Activated CD4-positive, alpha-beta T cell treated with anti-CD3 and anti-CD28 coated beads for 36 hours (primary cell): Measurements from ENCODE around the gene TPO. TPM values are rescaled to one million over a fixed set of nuclear protein-coding genes. Genes with fewer than 3 reads are reported as not detected.

Source experiments
- ATAC-seq: fragments of 200-7000 bp; cut with Tn5 transposase; one replicate; pipeline ENCODE4 v1.10.0; 2021; ENCODE audit warnings: mild to moderate bottlenecking, moderate library complexity
- CTCF ChIA-PET: fragments of 350-600 bp; sonication (Branson Sonifier 250); formaldehyde crosslinking; loops from one replicate; lab custom pipeline; 2021; ENCODE audit warnings: antibody characterized with exemption; lab: Charles Lee
- POLR2A ChIA-PET: fragments of 350-600 bp; sonication (Branson Sonifier 250); formaldehyde crosslinking; loops from one replicate; lab custom pipeline; 2021; ENCODE audit warnings: antibody characterized with exemption, inconsistent platforms; lab: Charles Lee
- DNase-seq: peaks from one replicate; pipeline ENCODE4 v3.0.0-alpha.2; 2020
- H3K27ac Mint-ChIP-seq: one replicate; pipeline ENCODE4 v1.8.0; 2021; ENCODE audit warnings: mixed read lengths
- H3K27me3 Mint-ChIP-seq: one replicate; pipeline ENCODE4 v1.8.0; 2021; ENCODE audit warnings: mixed read lengths
- H3K36me3 Mint-ChIP-seq: one replicate; pipeline ENCODE4 v1.8.0; 2021; ENCODE audit warnings: low read depth, mixed read lengths
- H3K4me1 Mint-ChIP-seq: one replicate; pipeline ENCODE4 v1.8.0; 2021; ENCODE audit warnings: mixed read lengths
- H3K4me3 Mint-ChIP-seq: one replicate; pipeline ENCODE4 v1.8.0; 2021; ENCODE audit warnings: mild to moderate bottlenecking, moderate library complexity, mixed read lengths
- H3K9me3 Mint-ChIP-seq: one replicate; pipeline ENCODE4 v1.8.0; 2021; ENCODE audit warnings: low read depth, mixed read lengths
- intact Hi-C, 2 experiments: fragments of 100-400 bp; cut with DNase I in 1 of 2; cut with micrococcal nuclease in 1 of 2; formaldehyde crosslinking; loops; one replicate each; pipeline versions ENCODE4 v1.14.2 to v1.15.1; 2022 to 2024; cut with DNase I, micrococcal nuclease
- total RNA-seq, 2 experiments: library from RNA; stranded (reverse); gene quantifications; one replicate each; pipeline ENCODE4 v1.2.3, GENCODE V29; 2021

TPO gene
- total RNA-seq, 2 experiments from 2014 or later, result not detected

DNA sequence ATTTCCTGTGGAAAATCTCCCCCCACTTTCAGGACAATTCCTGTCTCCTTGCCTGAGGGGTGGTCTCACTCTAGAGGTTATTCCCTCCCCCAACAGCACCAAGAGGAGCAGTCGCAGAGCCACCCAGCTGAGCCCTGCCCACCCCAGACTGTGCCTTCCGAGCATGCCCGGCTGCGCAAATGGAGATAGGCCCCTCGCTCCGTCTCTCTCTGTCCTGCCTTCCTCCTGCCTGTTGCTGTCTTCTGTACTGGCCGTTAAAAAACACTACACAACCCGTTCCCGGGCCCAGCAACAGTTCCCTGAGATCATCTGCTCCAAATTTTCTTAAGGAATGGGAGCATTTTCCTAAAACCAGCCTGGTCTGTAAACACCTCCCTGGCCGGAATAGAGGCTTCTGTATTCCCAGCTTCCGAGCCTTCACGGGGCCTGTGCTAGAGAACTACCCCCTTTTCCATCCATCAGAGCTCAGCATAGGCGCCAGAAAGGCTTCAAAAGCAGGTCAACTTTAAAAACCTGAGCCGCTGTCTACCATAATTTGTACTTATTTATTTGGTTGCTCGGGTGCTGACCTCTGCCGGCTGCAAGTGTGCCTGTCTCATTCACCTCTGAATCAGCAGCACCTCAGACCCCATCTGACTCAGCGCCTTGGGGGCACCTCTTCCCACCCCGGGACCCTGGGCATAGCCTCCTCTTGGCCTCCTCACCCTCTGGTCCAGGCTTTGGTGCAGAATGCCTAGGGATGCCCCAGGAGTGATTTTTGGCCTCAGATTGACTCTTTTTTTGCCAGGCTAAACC lies 171.6 kb downstream of the TPO start:
- Mint-ChIP-seq H3K27me3 (peaks cover 9% of the 10 kb centered on the region), H3K4me3 (no peak overlapping the region), H3K4me1 (no peaks in the 10 kb centered on the region), H3K27ac (no peak overlapping the region), H3K9me3 (no peaks in the 10 kb centered on the region), H3K36me3 (no peaks in the 10 kb centered on the region)
- POLR2A ChIA-PET, result no interaction called here
- CTCF ChIA-PET, result no interaction called here
- intact Hi-C loops, result no loop called here
- no peak for ATAC-seq
- no peak for DNase-seq

DNA sequence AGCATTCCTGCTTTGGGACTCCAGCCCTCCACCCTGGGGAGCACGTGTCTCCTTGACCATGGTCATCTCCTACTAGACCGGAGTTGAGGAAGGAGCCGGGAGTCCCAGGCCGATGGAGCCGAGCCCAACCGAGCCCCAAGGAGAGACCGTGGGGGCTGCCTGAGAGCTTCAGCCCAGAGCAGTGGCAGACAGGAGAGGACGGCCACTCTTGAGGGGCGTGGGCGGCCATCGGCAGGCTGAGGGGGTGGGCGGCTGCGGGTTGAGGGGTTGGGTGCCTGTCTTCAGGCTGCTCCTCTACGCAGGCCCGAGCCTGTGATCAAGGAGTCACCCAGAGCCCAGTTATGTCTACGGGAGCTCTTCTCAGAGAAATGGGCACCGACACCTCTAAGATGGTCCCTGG lies 172.4 kb downstream of the TPO start:
- ChIA-PET CTCF (no interaction called here), POLR2A (no interaction called here)
- H3K36me3 Mint-ChIP-seq, result no peaks in the 10 kb centered on the region
- H3K27ac Mint-ChIP-seq, result no peak overlapping the region
- no peak for ATAC-seq
- peaks cover 14% of the 10 kb centered on the region for H3K27me3 Mint-ChIP-seq
- no peak overlapping the region for H3K4me3 Mint-ChIP-seq
- no peak for DNase-seq
- no peaks in the 10 kb centered on the region for H3K9me3 Mint-ChIP-seq
- no peaks in the 10 kb centered on the region for H3K4me1 Mint-ChIP-seq
- intact Hi-C loops, result no loop called here

DNA sequence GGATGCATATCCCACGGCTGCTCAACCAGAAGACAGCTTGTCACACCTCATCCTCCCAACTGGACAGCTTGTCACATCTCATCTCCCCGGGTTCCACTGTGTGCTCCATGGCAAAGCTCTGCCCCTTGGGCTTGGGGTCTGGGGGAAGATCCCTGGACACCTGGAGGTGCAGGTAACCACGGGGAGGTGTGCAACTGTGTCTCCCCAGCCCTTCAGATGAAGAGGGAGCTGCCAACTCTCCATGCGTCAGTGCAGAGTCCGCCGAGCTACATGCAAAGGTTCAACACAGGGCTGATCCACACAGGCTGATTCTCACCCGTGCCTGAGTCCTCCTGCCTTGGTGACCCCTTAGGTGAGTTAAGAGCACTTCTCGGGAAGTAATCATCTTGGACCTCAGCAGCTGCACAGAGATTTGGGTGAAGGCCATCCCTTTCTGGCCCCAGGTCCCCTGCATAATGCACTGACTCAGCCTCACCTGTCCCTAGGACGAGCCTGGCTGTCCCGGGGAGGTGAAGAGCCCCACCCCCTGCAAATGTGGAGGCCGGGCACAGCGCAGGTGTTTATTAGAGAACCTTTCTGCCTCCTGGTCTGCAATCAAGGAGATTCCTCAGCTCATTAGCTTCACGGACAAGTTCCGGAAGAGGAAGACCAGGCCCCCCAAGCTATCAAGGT lies 173.1 kb downstream of the TPO start:
- ATAC-seq (no peak), DNase-seq (no peak)
- no peaks in the 10 kb centered on the region for H3K36me3 Mint-ChIP-seq
- no peaks in the 10 kb centered on the region for H3K9me3 Mint-ChIP-seq
- ChIA-PET CTCF (interaction anchor here (0.6 kb wide), 1 partner anchor 117 kb away, joined by 3 read pairs; no protein-coding TSS in a partner anchor), POLR2A (no interaction called here)
- intact Hi-C loops, result no loop called here
- H3K27ac Mint-ChIP-seq, result no peak overlapping the region
- peaks cover 19% of the 10 kb centered on the region for H3K27me3 Mint-ChIP-seq
- no peaks in the 10 kb centered on the region for H3K4me1 Mint-ChIP-seq
- no peak overlapping the region for H3K4me3 Mint-ChIP-seq

DNA sequence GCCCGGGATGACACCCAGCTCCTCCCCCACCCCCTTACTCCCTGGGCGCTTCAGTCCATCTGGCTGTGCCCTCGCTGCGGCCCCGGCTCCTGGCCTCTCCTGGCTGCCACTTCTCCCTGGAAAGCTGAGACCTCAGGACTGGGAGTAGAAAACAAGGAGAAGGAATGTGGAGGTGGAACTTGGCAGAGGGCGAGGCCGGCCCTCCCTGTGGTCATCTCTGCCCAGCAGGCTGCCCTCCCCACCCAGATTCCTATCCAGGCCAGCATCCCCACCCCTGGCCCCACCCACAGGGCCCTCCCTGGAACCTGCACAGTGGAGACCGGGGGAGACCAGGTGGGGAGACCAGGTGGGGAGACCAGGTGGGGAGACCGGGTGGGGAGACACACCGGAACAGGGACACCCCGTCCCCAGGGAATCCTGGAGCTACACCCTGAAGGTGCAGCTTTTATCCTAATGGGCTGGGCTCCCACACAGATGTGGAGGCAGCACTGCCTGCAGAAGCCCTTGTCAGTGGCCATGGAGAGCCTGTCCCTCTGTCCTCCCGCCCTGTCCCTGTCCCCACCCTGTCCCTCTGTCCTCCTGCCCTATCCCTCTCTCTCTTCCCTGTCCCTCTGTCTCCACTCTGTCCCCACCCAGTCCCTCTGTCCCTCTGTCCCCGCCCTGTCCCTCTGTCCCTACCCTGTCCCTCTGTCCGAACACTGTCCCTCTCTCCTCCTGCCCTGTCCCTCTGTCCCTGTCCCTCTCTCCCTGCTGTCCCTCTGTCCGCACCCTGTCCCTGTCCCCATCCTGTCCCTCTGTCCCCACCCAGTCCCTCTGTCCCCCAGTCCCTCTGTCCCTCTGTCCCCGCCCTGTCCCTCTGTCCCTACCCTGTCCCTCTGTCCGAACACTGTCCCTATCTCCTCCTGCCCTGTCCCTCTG lies 173.9 kb downstream of the TPO start:
- ATAC-seq, result no peak
- no peaks in the 10 kb centered on the region for H3K36me3 Mint-ChIP-seq

DNA sequence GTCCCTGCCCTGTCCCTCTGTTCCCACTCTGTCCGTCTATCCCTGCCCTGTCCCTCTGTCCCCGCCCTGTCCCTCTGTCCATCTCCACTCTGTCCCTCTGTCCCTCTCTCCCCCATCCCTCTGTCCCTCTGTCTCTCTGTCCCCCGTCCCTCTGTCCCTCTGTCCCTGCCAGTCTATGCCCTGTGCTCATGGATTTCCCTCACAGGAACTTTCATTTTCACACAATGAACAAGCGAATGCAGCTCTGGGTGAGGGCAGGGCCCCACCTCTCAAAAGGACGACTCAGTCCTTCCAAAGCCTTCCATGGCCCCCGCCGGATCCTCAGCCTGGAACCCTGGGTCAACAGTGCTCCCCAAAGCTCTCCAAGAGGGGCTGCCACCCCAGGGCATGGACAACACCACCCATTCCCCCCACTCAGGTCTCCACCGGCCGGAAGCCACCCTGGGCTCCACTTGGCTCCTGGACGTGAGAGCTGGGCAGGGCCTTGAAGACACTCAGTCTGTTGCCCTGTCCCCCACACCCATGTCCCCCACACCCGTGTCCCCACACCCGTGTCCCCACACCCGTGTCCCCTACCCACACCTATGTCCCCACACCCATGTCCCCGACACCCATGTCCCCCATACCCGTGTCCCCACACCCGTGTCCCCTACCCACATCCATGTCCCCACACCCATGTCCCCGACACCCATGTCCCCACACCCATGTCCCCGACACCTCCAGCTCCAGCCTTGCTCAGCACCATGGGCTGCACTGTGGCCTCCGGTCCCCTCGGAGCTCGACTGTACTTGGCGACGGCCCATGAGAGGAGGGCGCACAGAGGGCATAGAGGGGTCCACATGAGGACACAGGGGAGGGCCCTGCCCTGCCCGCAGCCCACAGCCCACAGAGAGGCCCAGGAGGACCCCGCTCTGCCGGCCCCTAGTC lies 175.1 kb downstream of the TPO start:
- Mint-ChIP-seq H3K4me3 (no peak overlapping the region), H3K27me3 (peaks cover 12% of the 10 kb centered on the region), H3K9me3 (no peaks in the 10 kb centered on the region), H3K27ac (no peak overlapping the region), H3K36me3 (no peaks in the 10 kb centered on the region), H3K4me1 (no peaks in the 10 kb centered on the region)
- intact Hi-C loops, result no loop called here
- no peak for ATAC-seq
- CTCF ChIA-PET, result no interaction called here
- no peak for DNase-seq
- POLR2A ChIA-PET, result no interaction called here

More for the DNA sequence above, 173.9 kb downstream of the TPO start:
- no peak for DNase-seq
- Mint-ChIP-seq H3K4me1 (no peaks in the 10 kb centered on the region), H3K27ac (no peak overlapping the region), H3K27me3 (peaks cover 17% of the 10 kb centered on the region), H3K4me3 (no peak overlapping the region), H3K9me3 (no peaks in the 10 kb centered on the region)
- intact Hi-C loops, result no loop called here
- ChIA-PET POLR2A (no interaction called here), CTCF (interaction anchor here (0.6 kb wide), 1 partner anchor 118 kb away, joined by 3 read pairs; no protein-coding TSS in a partner anchor)

DNA sequence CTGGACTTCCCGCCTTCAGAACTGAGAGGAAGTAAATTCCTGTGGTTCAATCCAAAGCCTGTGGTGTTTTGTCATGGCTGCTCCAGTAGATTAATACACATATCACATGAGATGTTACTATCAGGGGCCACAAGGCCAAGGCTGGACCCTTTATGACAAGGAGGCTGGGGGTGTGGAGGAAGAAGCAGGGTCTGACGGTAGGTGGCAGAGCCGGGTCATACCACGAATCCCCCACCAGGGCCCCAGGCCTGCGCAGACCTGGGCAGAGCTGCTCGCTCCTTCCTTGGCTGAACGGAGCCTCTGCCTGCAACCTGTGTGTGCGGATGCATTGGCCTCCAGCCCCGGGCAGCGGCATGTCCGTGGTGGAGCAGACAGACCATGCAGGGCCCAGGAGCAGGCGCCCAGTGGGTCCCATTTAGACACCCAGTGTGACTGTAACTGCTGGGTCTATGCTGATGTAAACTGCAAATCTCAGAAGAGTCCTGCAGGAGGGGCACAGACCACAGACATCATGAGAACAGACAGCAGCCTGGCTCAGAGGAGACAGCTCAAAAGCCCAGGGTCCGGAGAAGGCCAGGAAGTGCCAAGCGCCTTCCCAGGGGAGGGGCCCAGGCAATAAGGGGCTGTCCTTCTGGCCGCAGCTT lies 175.8 kb downstream of the TPO start:
- no peak overlapping the region for H3K4me3 Mint-ChIP-seq
- H3K27ac Mint-ChIP-seq, result no peak overlapping the region
- DNase-seq (no peak), ATAC-seq (no peak)
- peaks cover 12% of the 10 kb centered on the region for H3K27me3 Mint-ChIP-seq
- no peaks in the 10 kb centered on the region for H3K9me3 Mint-ChIP-seq
- no peaks in the 10 kb centered on the region for H3K36me3 Mint-ChIP-seq
- H3K4me1 Mint-ChIP-seq, result peaks cover 2% of the 10 kb centered on the region
- CTCF ChIA-PET, result no interaction called here
- intact Hi-C loops, result no loop called here
- POLR2A ChIA-PET, result no interaction called here

DNA sequence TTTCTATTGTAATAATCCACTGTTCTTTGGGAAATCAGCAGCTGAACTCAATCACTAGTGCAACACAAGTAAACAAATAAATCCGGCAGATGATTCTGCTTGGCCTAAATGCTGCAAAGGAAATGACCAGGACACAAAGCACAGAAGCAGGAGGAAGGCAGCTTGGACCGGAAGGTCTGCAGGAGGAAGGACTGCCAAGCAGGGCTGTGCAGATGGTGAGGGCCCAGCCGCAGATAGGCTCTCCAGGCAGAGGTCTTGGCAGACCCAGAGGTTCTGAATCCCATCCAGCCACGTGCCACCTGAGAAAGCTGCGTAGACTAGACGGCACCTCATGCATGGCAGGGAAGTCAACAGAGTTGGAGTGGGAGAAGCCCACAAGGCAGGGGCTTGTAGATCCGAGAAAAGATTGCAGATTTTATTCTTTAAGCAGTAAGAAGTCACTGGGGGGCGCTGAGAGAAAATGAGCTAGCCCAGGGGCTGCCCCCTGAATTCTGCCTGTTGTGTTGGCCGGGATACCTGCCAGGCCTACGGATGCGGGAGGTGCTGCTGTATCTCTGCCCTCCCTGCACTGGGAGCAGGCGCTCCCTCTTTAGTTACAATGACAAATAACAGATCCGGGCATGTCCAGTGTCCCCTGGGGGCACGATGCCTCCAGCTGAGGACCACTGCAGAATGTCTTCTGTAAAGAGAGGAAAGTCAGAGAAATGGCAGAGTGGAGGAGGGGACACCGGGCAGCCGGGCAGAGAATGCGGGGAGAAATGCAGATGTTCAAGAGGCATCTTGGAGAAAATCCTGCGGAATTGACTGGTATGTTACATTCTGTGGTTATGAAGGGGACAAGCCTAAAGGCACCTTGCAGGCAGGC lies 177.6 kb downstream of the TPO start:
- no peaks in the 10 kb centered on the region for H3K9me3 Mint-ChIP-seq
- H3K4me1 Mint-ChIP-seq, result peaks cover 2% of the 10 kb centered on the region
- no peak overlapping the region for H3K4me3 Mint-ChIP-seq
- ChIA-PET POLR2A (no interaction called here), CTCF (no interaction called here)
- intact Hi-C loops, result loop anchor here in 1 of 2 experiments (5.0 kb wide), 1 partner anchor 176 kb away; no protein-coding TSS in a partner anchor
- no peaks in the 10 kb centered on the region for H3K36me3 Mint-ChIP-seq
- ATAC-seq, result no peak
- H3K27me3 Mint-ChIP-seq, result peaks cover 12% of the 10 kb centered on the region
- no peak overlapping the region for H3K27ac Mint-ChIP-seq
- no peak for DNase-seq

DNA sequence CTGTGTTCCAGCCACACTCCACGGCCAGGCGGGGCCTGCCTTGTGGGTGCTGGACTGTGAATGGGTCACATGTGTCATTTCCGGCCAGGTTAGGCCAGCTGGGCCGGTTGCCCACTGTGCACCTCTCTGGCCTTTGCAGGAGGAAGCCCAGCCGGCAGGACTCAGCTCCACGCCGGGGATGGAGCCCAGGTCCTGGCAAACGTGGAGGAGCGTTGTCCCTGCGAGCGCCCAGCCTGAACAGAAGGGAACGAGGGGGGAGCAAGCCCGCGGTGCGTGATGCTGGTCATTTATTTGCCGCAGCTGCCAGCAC lies 178.2 kb downstream of the TPO start:
- Mint-ChIP-seq H3K4me1 (peaks cover 2% of the 10 kb centered on the region), H3K27ac (no peak overlapping the region), H3K4me3 (no peak overlapping the region), H3K36me3 (no peaks in the 10 kb centered on the region), H3K27me3 (peaks cover 12% of the 10 kb centered on the region), H3K9me3 (no peaks in the 10 kb centered on the region)
- DNase-seq (no peak), ATAC-seq (no peak)
- ChIA-PET POLR2A (no interaction called here), CTCF (no interaction called here)
- intact Hi-C loops, result loop anchor here in 1 of 2 experiments (5.0 kb wide), 1 partner anchor 176 kb away; no protein-coding TSS in a partner anchor
